HK-2 (cell line): Measurements from ENCODE around the gene SYT7.
"Not testable (repeated sequence)": the region's sequence is repeated elsewhere in the genome, so short reads cannot be mapped to it uniquely, and the experiment has no call there.

ENCODE experiments used
- DNase-seq: peaks from one replicate; pipeline ENCODE4 v3.0.0-alpha.2; 2018; ENCODE audit not compliant: unreplicated experiment

Gene SYT7

DNA sequence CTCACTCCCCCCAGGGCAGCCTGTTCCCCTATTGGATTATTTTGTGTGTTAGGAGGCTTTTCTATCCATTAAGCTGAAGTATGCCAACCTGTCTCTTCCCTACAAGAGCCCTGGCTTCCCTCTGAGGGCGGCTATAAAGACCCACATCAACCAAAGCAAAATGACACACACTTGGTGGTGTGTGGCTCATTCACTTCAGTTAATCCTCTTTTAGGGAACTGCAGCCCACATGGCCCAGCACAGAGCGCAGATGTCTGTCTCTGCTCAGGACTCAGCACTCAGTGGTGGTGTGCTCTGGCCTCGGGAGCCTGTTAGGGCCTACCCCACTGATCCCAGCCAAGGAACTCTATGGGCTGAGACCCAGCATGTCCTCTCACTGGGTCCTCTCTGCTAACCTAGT is 104.5 kb downstream of the SYT7 start:
- DNase-seq: no peak

DNA sequence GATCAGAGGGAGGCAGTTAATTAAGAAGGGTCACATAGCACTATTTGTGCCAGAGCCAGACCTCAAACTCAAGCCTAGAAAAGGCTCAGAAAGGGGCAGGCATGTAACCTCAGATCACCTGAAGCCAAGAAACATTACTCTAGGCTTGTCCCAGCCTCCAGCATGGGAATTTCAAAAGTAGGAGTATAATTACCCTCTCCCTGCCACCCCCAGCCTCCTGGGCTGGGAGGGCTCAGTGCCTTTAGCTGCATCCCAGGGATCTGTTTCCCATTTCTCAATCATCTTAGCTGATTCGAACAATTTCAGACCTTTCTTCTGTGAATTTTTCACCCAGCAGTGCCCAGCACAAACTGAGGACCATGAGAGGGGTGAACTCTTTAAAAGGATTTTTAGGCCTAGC is 105.4 kb downstream of the SYT7 start:
- no peak for DNase-seq

DNA sequence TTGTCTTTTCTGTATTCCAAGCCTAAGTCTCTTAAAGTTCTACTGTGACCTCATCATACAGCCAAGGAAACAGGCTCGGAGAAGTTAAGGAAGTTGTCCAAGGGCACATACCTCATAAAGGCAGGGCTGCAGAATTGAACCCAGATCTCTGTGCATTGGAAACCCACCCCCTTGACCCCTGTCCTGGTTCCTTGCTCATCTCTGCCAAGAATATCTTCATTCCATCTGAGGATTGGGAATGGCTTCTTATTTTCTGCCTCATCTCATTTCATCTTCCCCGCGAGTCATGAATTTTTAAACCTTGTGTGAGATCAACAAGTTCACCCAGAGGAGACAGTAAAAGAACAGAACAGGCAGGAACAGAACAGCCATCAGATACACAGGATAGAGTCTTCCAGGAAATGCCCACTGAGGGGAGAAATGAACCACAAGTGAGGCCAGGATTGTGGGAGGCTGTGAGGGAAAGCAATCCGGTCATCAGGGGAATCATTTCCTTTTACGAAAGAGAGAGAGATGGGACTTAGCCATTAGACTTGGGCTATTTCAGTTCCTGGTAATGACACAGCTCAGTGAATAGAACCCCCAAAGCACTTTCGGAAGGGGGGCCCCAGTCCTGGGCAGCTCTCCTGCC is 106.7 kb downstream of the SYT7 start:
- no peak for DNase-seq

DNA sequence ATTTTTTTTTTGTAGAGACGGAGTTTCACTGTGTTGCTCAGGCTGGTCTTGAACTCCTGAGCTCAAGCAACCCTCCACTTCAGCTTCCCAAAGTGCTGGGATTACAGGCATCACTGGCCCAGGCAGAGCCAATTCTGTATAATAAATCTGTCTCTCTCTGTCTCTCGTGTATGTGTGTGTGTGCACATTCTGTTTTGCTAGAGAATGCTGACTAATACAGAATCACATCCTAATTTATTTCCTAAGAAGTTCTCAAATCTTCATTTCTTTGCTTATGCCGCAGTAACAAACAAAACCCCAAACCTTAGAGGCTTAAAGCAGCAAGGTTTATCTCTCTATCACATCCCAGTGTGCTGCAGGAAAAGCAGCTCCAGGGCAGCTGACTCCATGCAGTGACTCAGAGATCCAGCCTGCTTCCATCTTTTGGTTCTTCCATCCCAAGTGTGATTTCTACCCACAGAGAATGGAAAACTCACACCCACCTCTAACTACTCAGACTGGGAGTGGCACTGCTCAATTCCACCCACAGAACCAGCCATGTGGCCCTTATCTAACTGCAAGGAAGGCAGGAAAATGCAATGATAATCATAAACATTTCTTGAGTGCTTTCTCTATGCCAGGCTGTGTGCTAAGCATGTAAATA is 107.4 kb downstream of the SYT7 start:
- no peak for DNase-seq

DNA sequence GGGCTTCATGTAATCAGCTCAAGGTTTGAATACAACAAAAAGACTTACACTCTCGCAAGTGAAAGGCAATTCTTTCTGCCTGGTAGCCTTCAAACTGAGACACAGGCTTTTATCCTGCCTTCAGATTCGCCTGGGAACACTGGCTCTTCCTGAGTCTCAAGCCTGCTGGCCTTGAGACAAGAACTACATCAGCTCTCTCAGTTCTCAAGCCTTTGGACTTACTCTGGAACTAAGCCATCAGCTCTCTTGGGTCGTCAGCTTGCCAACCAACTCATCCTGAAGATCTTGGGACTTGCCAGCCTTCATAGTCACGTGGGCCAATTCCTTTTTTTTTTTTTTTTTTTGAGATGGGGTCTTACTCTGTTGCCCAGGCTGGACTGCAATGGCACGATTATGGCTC is 108.0 kb downstream of the SYT7 start:
- no peak for DNase-seq

DNA sequence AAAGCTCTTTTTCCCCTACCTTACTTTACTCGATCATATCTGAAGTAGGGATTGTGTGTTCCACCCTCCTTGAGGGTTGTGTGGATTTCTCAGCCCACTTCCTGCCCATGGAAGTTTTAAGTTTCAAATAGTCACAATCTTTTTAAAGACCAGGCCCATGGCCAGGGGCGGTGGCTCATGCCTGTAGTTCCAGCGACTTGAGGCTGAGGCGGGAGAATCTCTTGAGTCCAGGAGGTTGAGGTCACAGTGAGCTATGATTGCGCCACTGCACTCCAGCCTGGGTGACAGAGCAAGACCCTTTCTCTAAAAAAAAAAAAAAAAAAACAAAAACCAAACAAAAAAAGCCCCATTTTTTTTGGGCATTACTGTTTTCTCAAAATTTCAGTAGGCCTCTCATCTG is 108.6 kb downstream of the SYT7 start:
- no peak for DNase-seq

DNA sequence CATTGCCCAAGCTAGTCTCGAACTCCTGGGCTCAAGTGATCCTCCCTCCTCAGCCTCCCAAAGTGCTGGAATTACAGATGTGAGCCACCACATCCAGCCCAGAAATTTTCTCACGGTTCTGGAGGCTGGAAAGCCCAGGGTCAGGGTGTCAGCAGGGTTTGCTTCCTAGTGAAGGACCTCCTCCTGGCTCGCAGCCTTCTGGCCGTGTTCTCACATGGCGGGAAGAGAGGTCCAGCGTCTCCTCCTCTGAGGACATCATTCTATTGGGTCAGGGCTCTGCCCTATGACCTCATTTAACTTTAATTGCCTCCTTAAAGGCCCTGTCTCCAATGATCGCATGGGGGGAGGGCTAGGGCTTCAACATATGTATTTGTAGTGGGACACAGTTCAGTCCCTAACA is 112.9 kb downstream of the SYT7 start:
- DNase-seq: no peak

DNA sequence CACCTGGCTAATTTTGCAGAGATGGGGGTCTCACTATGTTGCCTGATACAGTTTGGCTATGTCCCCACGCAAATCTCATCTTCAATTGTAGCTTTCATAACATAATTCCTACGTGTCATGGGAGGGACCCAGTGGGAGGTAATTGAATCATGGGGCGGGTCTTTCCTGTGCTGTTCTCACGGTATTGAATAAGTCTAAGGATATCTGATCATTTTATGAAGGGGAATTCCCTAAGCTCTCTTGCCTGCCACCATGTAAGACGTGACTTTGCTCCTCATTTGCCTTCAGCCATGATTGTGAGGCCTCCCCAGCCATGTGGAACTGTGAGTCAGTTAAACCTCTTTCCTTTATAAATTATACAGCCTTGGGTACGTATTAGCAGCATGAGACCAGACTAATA is 113.3 kb downstream of the SYT7 start:
- not testable (repeated sequence) for DNase-seq
